Karpas-422 (cell line): Measurements from ENCODE around the gene FHOD3. TPM values are rescaled to one million over a fixed set of nuclear protein-coding genes. Genes with fewer than 3 reads are reported as not detected.
"Not testable (repeated sequence)": the region's sequence is repeated elsewhere in the genome, so short reads cannot be mapped to it uniquely, and the experiment has no call there.

ENCODE experiments used
- DNase-seq: peaks from one replicate; pipeline ENCODE4 v3.0.0-alpha.2; 2015
- H2AFZ ChIP-seq: fragments of 200-600 bp; sonication (generic); 2 replicates; pipeline ENCODE4 v1.6.1; 2014; ENCODE audit warnings: antibody characterized with exemption, low read length, mixed read lengths
- H3K27ac ChIP-seq: fragments of 200-600 bp; sonication (generic); 2 replicates; pipeline ENCODE4 v1.5.1; 2014; ENCODE audit warnings: mild to moderate bottlenecking, low read length, moderate library complexity
- H3K27me3 ChIP-seq: fragments of 200-600 bp; sonication (generic); 2 replicates; pipeline ENCODE4 v1.6.1; 2014; ENCODE audit warnings: low read length, mixed read lengths
- H3K36me3 ChIP-seq: fragments of 200-600 bp; sonication (generic); 2 replicates; pipeline ENCODE4 v1.6.1; 2014; ENCODE audit warnings: low read length, mixed read lengths; ENCODE audit not compliant: insufficient read depth
- H3K4me1 ChIP-seq: fragments of 200-600 bp; sonication (generic); 2 replicates; pipeline ENCODE4 v1.6.1; 2014; ENCODE audit warnings: mild to moderate bottlenecking, low read length, mixed read lengths
- H3K4me2 ChIP-seq: fragments of 200-600 bp; sonication (generic); 2 replicates; pipeline ENCODE4 v1.6.1; 2014; ENCODE audit warnings: low read length, low read depth, mild to moderate bottlenecking; ENCODE audit not compliant: poor library complexity, severe bottlenecking
- H3K4me3 ChIP-seq: fragments of 200-600 bp; sonication (generic); 2 replicates; pipeline ENCODE4 v1.5.1; 2014; ENCODE audit warnings: mild to moderate bottlenecking, antibody characterized with exemption, low read length, mixed read lengths
- H3K79me2 ChIP-seq: fragments of 200-600 bp; sonication (generic); 2 replicates; pipeline ENCODE4 v1.6.1; 2014; ENCODE audit warnings: mild to moderate bottlenecking, low read length, mixed read lengths
- H3K9ac ChIP-seq: fragments of 200-600 bp; sonication (generic); 2 replicates; pipeline ENCODE4 v1.6.0; 2014; ENCODE audit warnings: low read length
- H3K9me2 ChIP-seq: fragments of 200-600 bp; sonication (generic), shearing (Covaris generic); replicated peaks from 2 replicates; pipeline ENCODE4 v1.6.0; 2014; ENCODE audit warnings: mild to moderate bottlenecking, low read length, moderate library complexity; ENCODE audit not compliant: insufficient read depth
- H3K9me3 ChIP-seq: fragments of 300-700, 200-600 bp; sonication (generic); 2 replicates; pipeline ENCODE4 v1.6.1; 2014; ENCODE audit warnings: low read length, mixed read lengths
- H4K20me1 ChIP-seq: fragments of 200-600 bp; sonication (generic); 2 replicates; pipeline ENCODE4 v1.6.1; 2014; ENCODE audit warnings: mild to moderate bottlenecking, antibody characterized with exemption, low read length, low read depth; ENCODE audit not compliant: insufficient read depth
- total RNA-seq: library from RNA; depleted of rRNA; stranded (reverse); fragments of >200 nt; shearing (Covaris generic); gene quantifications from 2 replicates; pipeline ENCODE4 v1.2.3, GENCODE V29; 2014; ENCODE audit warnings: low replicate concordance

The FHOD3 gene
- total RNA-seq, 1 experiment from 2014 or later, result 26.6 TPM

DNA sequence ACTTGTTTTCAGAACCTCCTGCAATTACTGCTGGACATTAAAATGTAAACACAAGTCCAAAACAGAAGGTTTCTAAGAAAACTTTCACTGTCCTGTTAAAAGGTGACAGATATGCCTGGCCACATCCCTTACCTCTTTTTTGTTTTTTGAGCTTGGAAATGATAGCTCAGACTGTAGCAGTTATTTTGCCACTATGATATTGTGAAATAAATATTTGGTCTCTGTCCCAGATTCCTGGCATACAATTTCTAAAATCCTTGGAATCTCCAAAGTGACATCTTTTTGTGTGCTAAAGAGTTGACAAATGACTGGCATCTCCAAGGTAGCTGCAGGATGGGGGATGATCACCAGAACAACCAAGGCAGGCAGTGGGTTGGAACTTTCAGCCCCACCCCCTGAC is 514.4 kb downstream of the FHOD3 start:
- Histone ChIP-seq H3K4me2 (no peak overlapping the region), H3K27ac (no peak overlapping the region), H3K79me2 (peaks cover 33% of the 10 kb centered on the region), H4K20me1 (no peaks in the 10 kb centered on the region; the same call in 1 of the 2 replicates), H3K4me3 (no peak overlapping the region), H2AFZ (no peak overlapping the region), H3K9me3 (no peaks in the 10 kb centered on the region), H3K9ac (no peak overlapping the region), H3K36me3 (peaks cover 26% of the 10 kb centered on the region), H3K4me1 (peaks cover 8% of the 10 kb centered on the region), H3K27me3 (no peaks in the 10 kb centered on the region), H3K9me2 (no peaks in the 10 kb centered on the region)
- no peak for DNase-seq

- Histone ChIP-seq H3K4me1 (peaks cover 8% of the 10 kb centered on the region), H3K9me3 (no peaks in the 10 kb centered on the region), H3K9me2 (no peaks in the 10 kb centered on the region), H3K4me3 (no peak overlapping the region), H2AFZ (no peak overlapping the region), H3K4me2 (no peak overlapping the region), H3K27ac (no peak overlapping the region), H3K9ac (no peak overlapping the region), H3K27me3 (no peaks in the 10 kb centered on the region), H3K79me2 (peaks cover 28% of the 10 kb centered on the region), H3K36me3 (peaks cover 19% of the 10 kb centered on the region), H4K20me1 (no peaks in the 10 kb centered on the region; the same call in 1 of the 2 replicates)
- no peak for DNase-seq
These were observed 515.2 kb downstream of the FHOD3 start for GRCh38 chr18:36812678-36813077.

DNA sequence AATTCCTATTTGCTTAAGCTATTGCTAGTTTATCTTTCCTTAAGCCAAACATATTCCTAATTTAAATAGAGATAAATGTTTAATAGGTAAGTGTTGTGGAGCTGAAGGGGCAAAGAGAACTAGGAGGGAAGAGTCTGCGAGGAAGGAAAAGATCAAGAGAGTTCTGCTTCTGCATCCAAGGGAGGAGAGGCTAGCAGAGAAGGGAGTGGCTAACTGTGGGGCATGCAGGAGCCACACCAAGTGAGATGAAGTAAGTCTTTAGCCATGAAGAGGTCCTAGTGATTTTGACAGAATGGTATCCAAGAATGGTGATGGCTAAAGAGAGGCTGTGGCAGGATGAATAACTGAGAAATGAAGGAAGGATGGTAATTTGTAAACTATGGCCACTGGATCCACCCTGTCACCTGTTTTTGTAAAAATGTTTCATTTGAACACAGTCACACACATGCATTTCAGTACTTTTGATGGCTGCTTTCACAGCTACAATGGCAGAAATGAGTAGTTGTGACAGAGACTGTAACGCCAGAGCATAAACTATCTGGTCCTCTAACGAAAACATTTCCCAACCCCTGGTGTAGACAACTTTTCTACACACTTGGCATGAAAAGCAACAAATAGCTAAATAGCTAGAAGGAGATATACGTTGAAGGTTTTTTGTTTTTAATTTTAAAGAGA is 515.7 kb downstream of the FHOD3 start:
- Histone ChIP-seq H3K79me2 (peaks cover 22% of the 10 kb centered on the region), H3K27ac (no peak overlapping the region), H3K4me3 (no peak overlapping the region), H2AFZ (no peak overlapping the region), H3K9me3 (no peaks in the 10 kb centered on the region), H3K9me2 (no peaks in the 10 kb centered on the region), H3K9ac (no peak overlapping the region), H3K4me1 (peaks cover 8% of the 10 kb centered on the region), H4K20me1 (no peaks in the 10 kb centered on the region; the same call in 1 of the 2 replicates), H3K36me3 (peaks cover 15% of the 10 kb centered on the region), H3K4me2 (no peak overlapping the region), H3K27me3 (no peaks in the 10 kb centered on the region)
- no peak for DNase-seq

GRCh38 chr18:36813824-36814223 is 516.3 kb downstream of the FHOD3 start:
- no peaks in the 10 kb centered on the region for H3K9me2 ChIP-seq
- H3K79me2 ChIP-seq, result peaks cover 19% of the 10 kb centered on the region
- peaks cover 12% of the 10 kb centered on the region for H3K36me3 ChIP-seq
- H3K9ac ChIP-seq, result no peak overlapping the region
- no peaks in the 10 kb centered on the region; the same call in 1 of the 2 replicates for H4K20me1 ChIP-seq
- no peak overlapping the region for H3K27ac ChIP-seq
- H3K27me3 ChIP-seq, result no peaks in the 10 kb centered on the region
- no peak overlapping the region for H3K4me2 ChIP-seq
- no peak overlapping the region for H2AFZ ChIP-seq
- no peak for DNase-seq
- no peak overlapping the region for H3K4me3 ChIP-seq
- H3K4me1 ChIP-seq, result peaks cover 7% of the 10 kb centered on the region
- H3K9me3 ChIP-seq, result no peaks in the 10 kb centered on the region

DNA sequence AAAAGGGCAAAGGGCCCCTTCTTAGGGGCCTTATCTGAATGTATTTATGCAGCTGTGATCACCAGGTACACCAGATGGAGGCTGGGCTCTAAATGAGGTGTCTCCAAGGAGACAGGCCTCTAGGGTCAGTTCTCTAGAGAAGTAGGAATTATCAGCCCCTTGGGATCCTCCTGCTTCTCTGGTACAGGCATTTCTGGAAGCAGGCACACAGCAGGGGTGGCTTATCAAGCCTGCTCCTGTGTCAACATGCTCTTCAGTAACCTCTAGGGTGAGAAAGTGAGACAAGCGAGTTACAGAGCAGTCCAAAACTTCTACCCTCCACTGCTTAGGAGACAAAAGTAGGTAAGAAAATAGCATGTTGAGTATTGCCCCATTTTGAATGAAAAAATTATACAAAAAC is 517.5 kb downstream of the FHOD3 start:
- no peaks in the 10 kb centered on the region for H3K9me2 ChIP-seq
- H3K9ac ChIP-seq, result no peak overlapping the region
- no peak for DNase-seq
- H4K20me1 ChIP-seq, result no peaks in the 10 kb centered on the region; the same call in 1 of the 2 replicates
- no peaks in the 10 kb centered on the region for H3K4me1 ChIP-seq
- H3K27me3 ChIP-seq, result no peaks in the 10 kb centered on the region
- H3K79me2 ChIP-seq, result peaks cover 14% of the 10 kb centered on the region
- peaks cover 9% of the 10 kb centered on the region; the same call in 1 of the 2 replicates for H3K36me3 ChIP-seq
- H3K27ac ChIP-seq, result no peak overlapping the region
- H2AFZ ChIP-seq, result no peak overlapping the region
- no peak overlapping the region for H3K4me2 ChIP-seq
- H3K4me3 ChIP-seq, result no peak overlapping the region
- H3K9me3 ChIP-seq, result no peaks in the 10 kb centered on the region

DNA sequence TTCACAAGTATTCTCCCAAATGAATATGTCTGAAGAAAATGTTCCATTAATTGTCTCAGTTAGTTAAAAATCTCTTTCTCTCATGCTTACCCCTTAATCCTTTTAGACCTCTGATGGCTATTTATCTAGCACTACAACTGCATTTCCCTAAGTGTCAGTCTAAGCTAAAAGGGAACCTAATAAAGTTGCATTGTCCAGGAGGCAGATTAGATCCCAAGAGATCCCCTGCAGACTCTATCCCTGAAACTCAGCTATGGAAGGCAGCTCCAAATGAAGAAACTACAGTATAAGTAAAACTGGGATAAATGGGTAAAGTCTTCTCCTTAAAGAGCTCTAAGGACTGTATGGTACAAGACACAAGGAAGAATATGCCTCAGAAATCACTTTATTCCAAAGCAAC is 518.6 kb downstream of the FHOD3 start:
- H3K4me2 ChIP-seq, H3K27ac ChIP-seq, H3K27me3 ChIP-seq, H3K4me3 ChIP-seq, H4K20me1 ChIP-seq, DNase-seq, H3K36me3 ChIP-seq, H2AFZ ChIP-seq, H3K9me2 ChIP-seq, H3K9ac ChIP-seq, H3K9me3 ChIP-seq, H3K4me1 ChIP-seq: not testable (repeated sequence)
- H3K79me2 ChIP-seq, result peaks cover 20% of the 10 kb centered on the region

DNA sequence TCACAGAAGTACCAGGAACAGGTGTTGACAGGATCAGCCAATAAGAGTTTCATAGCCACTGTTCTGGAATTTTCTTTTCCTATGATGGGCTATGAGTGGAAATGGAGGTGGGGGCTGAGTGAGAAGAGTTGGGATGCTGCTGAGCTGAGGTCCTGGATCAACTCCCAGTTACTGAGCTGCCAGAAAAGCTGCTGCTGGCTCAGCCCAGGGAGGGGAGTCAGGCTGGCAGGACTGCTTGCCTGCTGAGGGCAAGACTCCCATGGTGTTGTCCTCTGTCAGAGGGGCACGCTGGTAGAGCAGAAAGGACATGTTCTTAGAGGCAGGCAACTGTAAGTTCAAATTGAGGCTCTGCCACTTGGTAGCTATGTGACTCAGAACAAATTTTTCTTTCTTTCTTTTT is 519.5 kb downstream of the FHOD3 start:
- Histone ChIP-seq H4K20me1 (no peaks in the 10 kb centered on the region), H3K4me1 (no peaks in the 10 kb centered on the region), H3K9me3 (no peaks in the 10 kb centered on the region), H2AFZ (no peak overlapping the region), H3K4me3 (no peak overlapping the region), H3K27me3 (no peaks in the 10 kb centered on the region), H3K36me3 (peaks cover 4% of the 10 kb centered on the region; the same call in 1 of the 2 replicates), H3K9ac (no peak overlapping the region), H3K27ac (no peak overlapping the region), H3K4me2 (no peak overlapping the region), H3K79me2 (peaks cover 29% of the 10 kb centered on the region), H3K9me2 (no peaks in the 10 kb centered on the region)
- no peak for DNase-seq

DNA sequence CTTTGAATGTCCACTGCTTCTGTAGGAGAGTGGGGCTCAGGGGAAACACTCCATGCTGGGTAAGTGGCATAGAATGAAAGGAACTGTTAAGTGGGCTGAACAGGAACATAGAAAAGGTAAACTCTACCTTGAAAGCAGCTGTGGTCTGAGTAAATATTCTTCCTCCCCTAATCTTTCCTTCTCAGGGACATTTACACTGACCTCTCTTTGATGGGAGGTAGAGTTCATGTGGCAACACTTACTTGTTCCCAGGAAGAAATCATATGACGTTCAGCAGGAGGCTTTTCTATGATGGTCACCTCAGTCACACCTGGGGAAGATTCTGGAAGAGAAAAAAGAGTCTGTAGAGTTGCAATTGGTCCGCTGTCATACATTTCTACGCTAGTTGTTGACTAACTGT is 521.1 kb downstream of the FHOD3 start:
- H3K79me2 ChIP-seq, result peaks cover 39% of the 10 kb centered on the region
- no peak overlapping the region for H2AFZ ChIP-seq
- H3K9me2 ChIP-seq, result no peaks in the 10 kb centered on the region
- H3K4me1 ChIP-seq, result no peaks in the 10 kb centered on the region
- no peak overlapping the region for H3K4me3 ChIP-seq
- H3K27me3 ChIP-seq, result no peaks in the 10 kb centered on the region
- no peaks in the 10 kb centered on the region for H3K9me3 ChIP-seq
- no peak overlapping the region for H3K27ac ChIP-seq
- no peak overlapping the region for H3K4me2 ChIP-seq
- peaks cover 6% of the 10 kb centered on the region; the same call in 1 of the 2 replicates for H3K36me3 ChIP-seq
- no peak overlapping the region for H3K9ac ChIP-seq
- no peaks in the 10 kb centered on the region for H4K20me1 ChIP-seq
- DNase-seq, result no peak
